HG03135 (cell line): Measurements from ENCODE around the gene IRF2.

Source experiments
- ATAC-seq: cut with Tn5 transposase; IDR thresholded peaks from one replicate; pipeline ENCODE4 v1.9.1; 2021; ENCODE audit warnings: mild to moderate bottlenecking, moderate library complexity; ENCODE audit not compliant: unreplicated experiment

Gene IRF2

DNA sequence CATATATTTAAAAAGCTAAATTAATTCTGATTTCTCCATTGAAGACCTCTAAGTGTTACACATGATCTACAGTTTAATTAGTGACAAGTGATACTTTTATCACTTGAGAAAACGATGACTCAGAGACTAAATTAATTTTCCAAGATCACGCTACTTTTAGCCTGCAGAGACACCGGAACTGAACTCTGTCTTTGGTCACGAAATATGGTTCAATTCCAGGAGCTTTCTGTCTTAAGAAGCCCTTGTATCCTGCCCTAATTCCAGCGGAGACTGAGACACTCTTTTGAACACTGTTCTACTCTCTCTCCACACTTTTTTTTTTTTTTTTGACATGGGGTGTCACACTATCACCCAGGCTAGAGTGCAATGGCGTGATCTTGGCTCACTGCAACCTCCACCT lies 63.6 kb downstream of the IRF2 start:
- no peak for ATAC-seq

DNA sequence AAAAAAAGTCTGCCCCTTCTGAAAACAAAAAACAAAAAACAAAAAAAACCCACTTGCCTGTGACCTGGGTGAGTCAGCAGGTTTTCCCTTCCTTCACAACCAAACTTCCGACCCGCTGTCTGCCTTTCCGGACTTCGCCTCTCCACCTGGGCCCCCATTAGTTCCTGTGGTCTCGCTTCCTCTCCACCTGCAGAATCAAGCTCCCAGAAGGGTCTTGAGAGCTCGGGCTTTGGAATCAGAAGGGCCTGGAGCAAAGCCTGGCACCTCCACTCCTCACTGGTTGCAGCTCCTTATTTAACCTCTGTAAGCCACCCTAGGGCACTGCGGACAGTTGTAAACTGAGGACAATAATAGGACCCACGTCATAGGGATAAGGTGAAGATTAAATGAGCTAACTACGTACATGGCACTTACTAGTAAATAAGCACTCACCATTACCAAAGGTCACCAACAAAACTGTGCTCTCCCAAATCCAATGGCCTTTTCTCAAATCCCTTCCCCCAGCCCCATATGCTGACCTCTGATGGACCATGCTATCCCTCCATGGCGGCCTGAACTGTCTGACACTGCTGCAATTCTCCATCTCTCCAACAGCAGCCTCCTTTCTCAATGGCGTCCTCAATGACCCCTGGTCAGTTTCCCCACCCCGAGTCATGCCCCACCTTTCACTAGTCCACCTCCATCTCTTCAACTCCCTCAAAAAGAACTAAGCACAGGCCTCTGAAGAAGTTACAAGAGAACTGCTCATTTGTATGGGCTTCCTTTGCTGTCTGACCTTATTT lies 64.2 kb downstream of the IRF2 start:
- ATAC-seq = no peak

DNA sequence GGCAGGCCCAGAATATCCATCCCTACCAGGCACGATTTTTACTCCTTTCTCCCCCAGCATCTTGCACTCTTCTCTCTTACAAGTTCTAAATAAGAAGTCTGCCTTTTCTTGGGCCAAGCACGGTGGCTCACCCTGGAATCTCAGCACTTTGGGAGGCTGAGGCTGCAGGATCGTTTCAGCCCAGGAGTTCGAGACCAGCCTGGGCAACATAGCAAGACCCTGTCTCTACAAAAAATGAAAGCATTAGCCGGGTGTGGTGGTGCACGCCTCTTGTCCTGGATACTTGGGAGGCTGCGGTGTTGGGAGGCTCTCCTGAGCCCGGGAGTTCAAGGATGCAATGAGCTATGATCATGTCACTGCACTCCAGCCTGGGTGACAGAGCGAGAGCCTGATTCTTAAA lies 64.8 kb downstream of the IRF2 start:
- ATAC-seq = no peak

DNA sequence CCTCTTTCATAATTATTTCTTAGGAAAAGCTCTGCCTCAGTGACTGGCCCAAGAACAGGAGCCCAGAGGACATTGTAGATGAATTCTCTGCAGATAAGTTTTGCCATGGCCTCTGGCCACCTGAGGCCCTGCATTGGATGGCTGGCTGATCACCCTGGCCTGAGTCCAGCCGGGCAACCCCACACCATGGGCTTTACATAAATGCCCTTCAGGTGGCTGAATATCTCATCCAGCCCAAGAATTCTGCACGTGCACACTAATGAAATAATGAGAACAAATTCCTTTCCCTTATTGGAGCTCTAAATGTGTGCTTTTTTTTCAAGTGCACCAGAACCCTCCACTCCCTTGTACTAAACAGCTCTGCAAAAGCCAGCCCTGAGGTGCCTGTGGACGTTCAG lies 65.7 kb downstream of the IRF2 start:
- no peak for ATAC-seq

DNA sequence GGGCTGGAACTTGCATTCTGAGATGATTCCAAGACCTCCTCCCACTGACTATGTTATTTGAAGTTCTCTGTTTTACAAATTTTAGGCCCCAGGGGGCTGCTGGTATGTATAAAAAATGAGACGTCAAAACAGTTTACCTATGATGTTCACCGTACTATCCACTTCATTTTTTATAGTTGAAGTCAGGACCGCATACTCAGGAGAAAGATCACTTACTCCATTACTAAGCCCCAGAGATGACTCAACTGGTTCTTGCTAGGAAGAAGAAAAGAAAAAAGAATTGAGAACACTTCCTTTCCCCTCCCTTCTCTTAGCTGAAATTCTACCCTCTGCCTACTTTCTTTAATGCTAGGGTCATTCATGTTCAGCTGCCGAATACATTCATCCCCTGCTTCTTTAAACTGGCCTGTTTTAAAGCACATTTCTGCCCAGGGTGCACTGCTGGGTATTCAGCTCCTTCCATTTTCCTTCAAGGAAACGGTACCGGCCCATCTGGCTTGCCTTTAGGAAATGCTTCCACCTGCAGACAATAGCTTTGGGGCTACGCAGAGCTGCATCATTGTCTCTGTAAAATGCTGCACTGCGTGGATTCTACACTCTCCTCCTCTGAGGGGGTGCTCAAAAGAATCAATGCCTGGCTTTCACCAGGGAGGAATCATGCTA lies 66.2 kb downstream of the IRF2 start:
- no peak for ATAC-seq

DNA sequence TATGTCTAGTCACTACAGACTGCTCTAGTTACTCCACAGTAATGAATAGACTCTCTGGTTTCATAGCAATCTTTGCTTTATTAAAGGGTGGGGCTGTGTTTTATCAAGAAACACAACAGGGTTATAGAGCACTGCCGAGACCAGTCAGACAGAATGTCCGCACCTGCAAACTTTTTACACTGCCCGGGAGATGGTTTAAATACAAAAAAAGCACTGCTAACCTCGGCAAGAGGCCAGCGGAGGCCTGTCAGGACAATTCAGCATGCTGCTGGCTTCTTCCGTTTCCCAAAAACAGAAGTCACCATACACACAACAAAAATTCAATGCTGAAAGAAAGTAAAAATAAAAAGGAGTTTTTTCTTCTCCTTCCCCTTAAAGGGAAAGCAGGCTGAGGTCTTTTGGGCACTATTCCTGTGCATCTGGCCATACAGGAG lies 67.4 kb downstream of the IRF2 start:
- ATAC-seq = no peak

DNA sequence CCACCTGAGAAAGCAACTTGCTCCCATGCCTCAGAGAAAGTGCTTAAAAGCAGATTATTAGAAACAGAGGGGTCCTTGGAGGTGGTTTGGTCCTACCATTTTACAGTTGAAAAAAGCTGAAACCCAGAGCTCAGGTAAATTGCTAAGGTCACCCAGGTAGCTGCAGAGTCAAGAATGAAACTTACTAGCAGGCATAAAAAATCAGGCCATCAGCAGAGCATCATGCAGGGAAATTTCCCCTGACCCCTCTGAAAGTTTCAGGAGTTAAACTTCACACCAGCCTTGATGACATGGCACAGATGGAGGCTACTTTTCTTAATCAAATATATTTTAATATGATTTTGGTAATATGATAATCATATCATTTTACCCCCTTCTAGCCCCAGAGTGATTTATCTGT lies 70.3 kb downstream of the IRF2 start:
- ATAC-seq = no peak

DNA sequence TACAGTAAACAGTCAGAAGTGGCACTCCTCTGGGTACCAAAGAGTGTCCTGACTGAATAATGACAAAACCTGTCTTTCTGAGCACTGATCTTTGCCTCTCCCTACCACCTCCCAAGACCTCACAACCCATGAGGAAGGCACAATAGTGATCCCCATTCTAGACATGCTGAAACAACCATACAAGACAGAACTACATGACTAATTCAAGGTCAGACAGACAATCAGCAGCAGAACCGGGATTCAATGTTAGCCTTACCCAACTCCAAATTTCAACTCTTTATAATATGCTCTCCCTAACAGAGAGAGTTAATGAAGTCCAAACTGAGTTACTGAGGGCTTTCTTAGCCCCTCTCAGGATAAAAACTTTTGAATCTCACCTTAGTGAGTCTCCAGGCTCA lies 71.0 kb downstream of the IRF2 start:
- ATAC-seq = no peak

DNA sequence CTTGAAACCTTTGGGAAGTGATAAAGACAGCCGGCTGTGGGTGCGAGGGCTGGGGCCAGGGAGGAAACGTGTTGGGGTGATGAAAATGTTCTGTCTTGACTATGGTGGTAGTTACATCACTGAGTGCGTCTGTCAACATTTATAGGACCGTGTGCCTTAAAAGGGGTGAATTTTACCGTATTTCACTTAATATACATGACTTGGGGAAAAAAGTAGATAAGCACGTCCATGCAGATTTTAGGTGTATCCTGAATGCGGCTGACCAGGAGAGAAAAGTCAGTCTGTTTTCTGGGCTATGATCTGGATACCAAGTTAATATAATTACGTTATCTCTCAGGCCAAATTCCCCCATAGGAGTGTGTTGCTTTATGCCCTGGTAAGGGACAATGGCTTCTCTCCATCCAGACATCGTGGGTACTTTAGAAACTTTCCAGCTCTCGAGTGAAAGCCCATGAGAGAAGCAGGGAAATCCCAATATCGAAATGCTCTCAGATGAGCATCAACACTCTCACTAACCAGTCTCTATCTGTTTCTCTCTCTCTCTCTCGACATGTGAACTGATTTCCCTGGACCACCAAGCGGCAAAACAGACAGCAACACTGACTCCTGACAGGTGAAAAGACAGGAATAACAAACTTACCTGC lies 71.5 kb downstream of the IRF2 start:
- ATAC-seq = no peak

DNA sequence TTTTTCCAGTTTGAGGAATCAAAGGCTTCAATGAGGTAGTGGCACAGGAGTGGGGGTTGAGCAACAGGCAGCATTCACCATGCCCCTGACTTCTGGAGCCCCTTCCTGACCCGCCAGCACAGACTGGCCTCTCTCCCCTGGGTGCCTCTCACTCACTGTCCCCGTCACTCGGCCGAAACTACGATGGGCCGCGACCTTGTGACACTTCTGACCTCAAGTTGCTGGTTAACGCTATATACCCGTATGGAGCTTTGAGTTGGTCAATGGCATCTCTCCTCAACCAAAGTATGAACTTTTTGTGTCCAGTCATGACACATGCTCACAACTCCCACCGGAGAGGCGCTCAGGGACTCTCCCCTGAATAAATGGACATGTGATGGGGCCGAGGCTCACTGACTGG lies 72.1 kb downstream of the IRF2 start:
- ATAC-seq = no peak

DNA sequence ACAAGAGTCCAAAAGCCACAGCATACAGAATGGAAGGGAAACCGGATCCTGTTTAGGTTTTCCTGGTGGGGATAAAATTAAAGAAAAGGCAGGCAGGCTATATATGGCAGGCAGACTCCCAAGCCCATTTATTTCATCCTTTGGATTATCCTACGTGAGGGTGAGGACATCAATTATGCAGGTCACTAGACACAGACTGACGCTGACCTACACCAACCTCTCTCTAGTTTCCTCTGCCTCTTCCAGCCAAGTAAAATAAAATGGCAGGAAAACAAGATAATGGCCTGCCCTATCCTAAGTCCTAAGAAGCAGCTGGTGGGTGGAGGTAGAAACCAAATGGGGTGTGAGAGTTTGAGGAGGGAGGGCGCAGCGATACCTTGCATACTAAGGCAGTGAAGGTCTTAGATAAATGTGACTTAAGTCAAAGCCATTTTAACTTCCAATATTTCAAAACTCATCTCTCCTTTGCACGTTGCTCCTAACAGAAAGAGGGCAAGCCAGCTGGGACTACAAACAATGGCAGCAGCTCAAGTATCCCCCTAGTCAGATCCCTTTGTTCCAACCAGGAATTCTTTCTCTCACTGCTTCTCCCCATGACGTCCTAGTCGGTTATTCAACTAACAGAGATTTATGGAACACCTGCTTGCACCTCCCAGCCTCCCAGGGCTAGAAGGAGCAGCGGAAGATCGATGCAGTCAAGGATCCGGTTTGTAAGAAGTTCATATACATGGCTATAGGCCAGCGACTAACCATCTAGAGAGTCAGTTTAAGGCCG lies 72.8 kb downstream of the IRF2 start:
- ATAC-seq = no peak

DNA sequence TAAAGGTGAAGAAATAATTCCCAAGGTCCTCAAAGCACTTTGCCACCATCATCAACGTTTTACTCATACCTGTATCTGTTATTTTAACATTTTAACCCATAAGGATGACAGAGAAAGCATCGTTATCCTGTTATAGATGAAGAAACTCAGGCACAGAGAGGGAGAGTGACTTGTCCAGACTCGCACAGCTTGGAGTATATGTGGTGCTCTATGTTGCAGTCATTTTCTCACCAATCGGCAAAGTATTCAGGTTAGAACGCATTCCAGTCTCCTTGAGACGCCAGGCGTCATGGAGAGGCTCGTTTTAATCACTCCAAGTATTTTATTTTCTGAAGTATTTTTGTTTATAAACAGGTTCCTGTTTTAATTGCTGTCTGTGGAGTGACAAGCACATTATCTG lies 73.5 kb downstream of the IRF2 start:
- ATAC-seq = no peak

DNA sequence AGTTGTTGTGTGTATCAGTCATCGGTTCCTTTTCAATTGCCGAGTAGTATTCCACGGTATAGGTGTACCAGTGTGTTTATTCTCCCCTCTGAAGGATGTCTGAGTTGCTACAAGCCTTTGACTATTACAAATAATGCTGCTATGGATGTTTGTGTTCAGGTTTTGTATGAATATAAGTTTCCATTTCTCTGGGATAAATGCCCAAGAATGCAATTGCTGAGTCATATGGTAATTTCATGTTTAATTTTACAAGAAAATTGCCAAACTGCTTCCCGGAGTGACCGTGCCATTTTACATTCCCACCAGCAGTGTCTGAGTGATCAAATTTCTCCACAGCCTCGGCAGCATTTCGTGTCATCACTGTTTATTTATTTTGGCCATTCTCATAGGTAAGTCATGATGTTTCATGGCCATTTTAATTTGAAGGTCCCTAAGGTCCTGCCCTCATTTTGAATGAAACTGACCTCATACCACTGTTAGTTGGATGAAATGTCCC lies 73.9 kb downstream of the IRF2 start:
- no peak for ATAC-seq

DNA sequence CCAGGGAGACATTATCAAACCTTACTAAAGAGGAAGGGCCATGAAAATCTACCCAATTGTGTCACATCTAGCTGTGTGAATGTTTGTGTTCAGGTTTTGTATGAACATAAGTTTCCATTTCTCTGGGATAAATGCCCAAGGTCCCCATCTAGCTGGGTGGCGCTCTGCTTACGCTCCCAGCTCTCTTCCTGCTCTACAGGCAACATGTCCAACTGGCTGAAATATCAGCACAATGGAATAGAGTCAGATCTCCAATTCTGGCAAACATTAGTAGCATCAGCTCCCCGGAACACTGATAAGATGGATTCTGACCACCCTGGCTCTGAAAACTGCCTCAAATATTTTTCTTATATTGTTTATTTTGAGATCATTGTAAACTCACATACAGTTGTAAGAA lies 74.8 kb downstream of the IRF2 start:
- ATAC-seq = no peak

DNA sequence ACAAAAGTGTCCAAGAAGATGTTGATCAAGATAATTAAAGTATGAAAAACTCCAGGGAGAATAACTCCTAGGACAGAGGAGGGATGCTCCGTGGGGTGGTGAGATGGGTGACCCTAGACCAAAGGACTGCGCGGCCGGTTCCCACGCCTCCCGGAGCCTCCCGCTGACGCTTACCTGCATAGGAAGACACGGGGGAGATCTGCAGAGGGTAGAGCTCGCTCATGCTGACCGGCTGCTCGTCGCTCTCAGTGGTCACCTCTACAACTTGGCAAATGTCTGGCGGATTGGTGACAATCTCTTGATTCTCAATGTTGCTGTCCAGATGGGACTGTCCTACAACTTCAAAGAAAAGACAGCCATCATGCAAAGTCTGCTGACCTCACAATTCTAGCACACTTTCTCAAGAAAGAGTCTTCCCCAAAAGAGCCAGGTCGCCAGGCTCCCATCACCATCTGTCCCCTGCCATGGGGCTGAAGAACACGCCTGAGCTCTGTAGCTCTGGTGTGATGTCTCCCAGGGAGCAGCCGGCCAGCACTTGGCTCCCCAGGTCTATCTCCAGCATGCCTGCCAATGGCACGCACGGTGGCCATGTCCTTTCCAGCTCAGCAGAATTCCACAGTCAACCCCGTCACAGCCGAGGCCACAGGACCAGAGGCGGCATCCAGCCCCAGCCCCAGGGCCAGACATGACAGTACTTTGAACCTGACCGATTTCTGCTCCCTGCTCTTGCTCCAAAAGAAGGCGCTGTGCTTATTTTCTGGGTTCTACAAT lies 75.4 kb downstream of the IRF2 start:
- ATAC-seq = no peak

DNA sequence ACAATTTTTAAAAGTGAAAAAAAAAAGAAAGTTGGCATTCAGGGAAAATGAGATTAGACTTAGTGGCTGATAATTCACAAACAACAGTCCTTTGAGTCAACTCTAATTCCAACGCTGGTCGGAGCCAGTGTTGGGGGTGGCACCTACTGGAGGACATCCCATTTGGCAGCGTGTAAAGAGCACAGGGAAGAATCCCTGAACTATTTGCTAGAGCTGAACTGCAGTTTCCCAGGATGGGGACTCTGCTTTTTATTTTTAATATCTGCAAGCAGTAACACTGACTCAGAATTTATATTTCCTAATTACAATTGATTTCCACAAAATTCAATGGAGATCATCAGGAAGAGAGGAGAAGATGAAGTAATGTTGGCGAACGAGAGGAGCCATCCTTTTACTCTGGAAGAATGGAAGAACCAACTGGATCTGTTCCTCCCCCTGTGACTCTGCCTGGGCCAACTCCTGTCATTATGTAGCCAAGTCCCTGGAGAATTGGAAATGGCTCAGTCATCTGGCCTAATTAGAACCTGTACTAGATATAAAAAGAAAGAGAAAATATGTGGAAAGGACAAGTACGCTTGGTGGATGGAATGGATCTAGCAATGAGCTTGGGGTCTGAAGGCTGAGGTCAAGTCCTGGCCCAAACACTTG lies 76.7 kb downstream of the IRF2 start:
- no peak for ATAC-seq

DNA sequence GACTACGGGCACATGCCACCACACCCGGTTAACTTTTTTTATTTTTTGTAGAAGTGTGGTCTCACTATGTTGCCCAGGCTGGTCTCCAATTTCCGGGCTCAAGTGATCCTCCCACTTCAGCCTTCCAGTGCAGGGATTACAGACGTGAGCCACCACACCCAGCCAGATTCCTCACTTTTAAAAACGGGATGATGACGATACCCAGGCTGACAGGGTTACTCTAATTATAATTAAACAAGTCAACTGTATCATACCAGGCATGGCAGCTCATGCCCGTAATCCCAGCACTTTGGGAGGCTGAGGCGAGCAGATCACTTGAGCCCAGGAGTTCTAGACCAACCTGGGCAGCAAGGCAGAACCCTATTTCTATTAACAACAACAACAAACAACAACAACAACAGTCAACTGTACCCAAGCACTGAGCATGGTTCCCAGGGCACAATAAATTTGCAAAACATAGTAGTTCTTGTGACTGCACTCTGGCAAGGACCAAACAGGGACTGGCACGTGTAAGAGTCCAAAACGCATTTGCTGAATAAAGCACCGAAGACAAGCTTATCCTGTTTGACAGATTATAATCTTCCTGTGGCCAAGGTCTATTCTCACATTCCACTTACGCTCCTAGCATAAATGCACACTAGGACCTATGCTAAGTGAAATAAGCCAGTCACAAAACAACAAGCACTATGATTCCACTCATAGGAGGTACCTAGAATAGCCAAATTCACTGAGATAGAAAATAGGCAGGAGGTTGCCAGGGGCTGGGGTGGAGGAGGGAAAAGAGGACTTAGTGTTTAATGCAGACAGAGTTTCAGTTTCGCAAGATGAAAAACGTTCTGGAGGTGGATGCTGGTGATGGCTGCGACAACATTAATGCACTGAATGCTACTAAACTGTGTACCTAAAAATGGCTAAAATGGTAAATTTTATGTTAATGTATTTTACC lies 77.5 kb downstream of the IRF2 start:
- ATAC-seq = no peak

DNA sequence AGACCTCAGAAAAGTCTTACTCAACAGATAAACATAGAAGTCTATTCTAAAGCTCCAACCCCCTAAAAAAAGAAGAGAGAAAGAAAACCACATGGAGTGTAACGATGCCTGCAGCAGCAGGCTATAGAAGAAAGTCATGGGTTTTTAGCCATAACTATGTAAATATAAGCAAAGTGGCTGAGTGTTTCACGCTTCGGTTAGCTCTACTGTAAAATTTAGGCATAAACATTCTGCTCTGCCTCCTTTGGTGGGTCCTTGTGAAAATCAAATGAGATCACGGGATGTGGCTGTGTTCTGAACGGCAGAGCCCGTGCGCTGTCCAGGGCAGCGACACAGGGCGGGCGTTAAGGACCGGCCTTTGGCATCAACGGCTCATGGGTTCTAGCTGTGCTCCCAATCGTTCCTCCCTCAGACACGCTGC lies 78.4 kb downstream of the IRF2 start:
- ATAC-seq = peak; percentile 88

DNA sequence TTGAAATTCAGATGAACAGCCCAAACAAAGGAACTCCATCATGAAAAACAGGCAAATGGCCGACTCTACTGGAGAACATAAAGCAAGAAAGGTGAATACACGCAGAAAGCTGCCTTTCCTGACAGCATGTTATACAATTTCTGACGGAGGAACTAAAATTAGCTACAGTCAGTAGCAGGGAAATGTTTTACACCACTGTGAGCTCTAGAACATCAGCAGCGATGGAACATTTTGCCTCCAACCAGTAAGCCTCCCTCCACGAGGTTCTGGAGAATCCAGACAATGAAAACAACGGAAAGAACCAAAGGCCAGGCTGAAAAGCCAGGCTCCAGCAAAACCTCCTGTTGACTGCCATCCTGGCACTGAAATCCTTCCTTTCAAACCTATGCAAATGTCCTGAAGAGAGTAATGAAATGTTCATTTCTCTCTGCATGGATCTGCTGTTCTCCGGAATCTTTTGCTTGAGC lies 78.9 kb downstream of the IRF2 start:
- peak; percentile 19 for ATAC-seq
